HEK293 (cell line): ENCODE results near the gene NCOR1.

Experiments
- BCL6B ChIP-seq: fragments of 450-650 bp; formaldehyde crosslinking; IDR thresholded peaks from 2 replicates; pipeline ENCODE4 v1.5.1; 2017; ENCODE audit warnings: missing biosample characterization, missing genetic modification characterization
- CTCF ChIP-seq: fragments of 450-650 bp; formaldehyde crosslinking; IDR thresholded peaks from 2 replicates; pipeline ENCODE4 v1.5.1; 2016; ENCODE audit warnings: missing biosample characterization, missing genetic modification characterization
- KLF16 ChIP-seq: fragments of 450-650 bp; formaldehyde crosslinking; IDR thresholded peaks from 2 replicates; pipeline ENCODE4 v1.5.1; 2017; ENCODE audit warnings: missing biosample characterization, missing genetic modification characterization
- MZF1 ChIP-seq: fragments of 450-650 bp; formaldehyde crosslinking; IDR thresholded peaks from 2 replicates; pipeline ENCODE4 v1.5.1; 2017; ENCODE audit warnings: missing biosample characterization, missing genetic modification characterization, borderline replicate concordance
- OVOL3 ChIP-seq: fragments of 450-650 bp; formaldehyde crosslinking; IDR thresholded peaks from 2 replicates; pipeline ENCODE4 v1.5.1; 2016; ENCODE audit warnings: missing biosample characterization, missing genetic modification characterization
- RBAK ChIP-seq: fragments of 450-650 bp; formaldehyde crosslinking; IDR thresholded peaks from 2 replicates; pipeline ENCODE4 v1.5.1; 2016; ENCODE audit warnings: missing biosample characterization, missing genetic modification characterization
- SALL2 ChIP-seq: fragments of 450-650 bp; formaldehyde crosslinking; IDR thresholded peaks from 2 replicates; pipeline ENCODE4 v1.5.0; 2017; ENCODE audit warnings: missing biosample characterization, mild to moderate bottlenecking, missing genetic modification characterization, borderline replicate concordance
- ZFP37 ChIP-seq: fragments of 450-650 bp; formaldehyde crosslinking; IDR thresholded peaks from 2 replicates; pipeline ENCODE4 v1.5.1; 2016; ENCODE audit warnings: missing biosample characterization, missing genetic modification characterization
- ZNF112 ChIP-seq: fragments of 450-650 bp; formaldehyde crosslinking; IDR thresholded peaks from 2 replicates; pipeline ENCODE4 v1.5.0; 2017; ENCODE audit warnings: missing biosample characterization, missing genetic modification characterization
- ZNF155 ChIP-seq: fragments of 450-650 bp; formaldehyde crosslinking; IDR thresholded peaks from 2 replicates; pipeline ENCODE4 v1.5.1; 2016; ENCODE audit warnings: missing biosample characterization, missing genetic modification characterization
- ZNF16 ChIP-seq: fragments of 450-650 bp; formaldehyde crosslinking; IDR thresholded peaks from 2 replicates; pipeline ENCODE4 v1.5.1; 2016; ENCODE audit warnings: low read depth, missing biosample characterization, missing genetic modification characterization
- ZNF19 ChIP-seq: fragments of 450-650 bp; formaldehyde crosslinking; IDR thresholded peaks from 2 replicates; pipeline ENCODE4; 2016; ENCODE audit warnings: missing biosample characterization, missing genetic modification characterization, low read depth
- ZNF202 ChIP-seq: fragments of 450-650 bp; formaldehyde crosslinking; IDR thresholded peaks from 2 replicates; pipeline ENCODE4 v1.5.1; 2016; ENCODE audit warnings: missing biosample characterization, missing genetic modification characterization, borderline replicate concordance
- ZNF211 ChIP-seq: fragments of 450-650 bp; formaldehyde crosslinking; IDR thresholded peaks from 2 replicates; pipeline ENCODE4 v1.5.1; 2016; ENCODE audit warnings: low read depth, missing biosample characterization, missing genetic modification characterization
- ZNF214 ChIP-seq: fragments of 450-650 bp; formaldehyde crosslinking; IDR thresholded peaks from 2 replicates; pipeline ENCODE4 v1.5.1; 2017; ENCODE audit warnings: missing biosample characterization, mild to moderate bottlenecking, missing genetic modification characterization, borderline replicate concordance
- ZNF280D ChIP-seq: fragments of 450-650 bp; formaldehyde crosslinking; IDR thresholded peaks from 2 replicates; pipeline ENCODE4 v1.5.1; 2016; ENCODE audit warnings: missing biosample characterization, missing genetic modification characterization
- ZNF335 ChIP-seq: fragments of 450-650 bp; formaldehyde crosslinking; conservative IDR thresholded peaks from 2 replicates; pipeline ENCODE4 v1.5.1; 2016; ENCODE audit warnings: missing biosample characterization, missing genetic modification characterization
- ZNF449 ChIP-seq: fragments of 450-650 bp; formaldehyde crosslinking; IDR thresholded peaks from 2 replicates; pipeline ENCODE4 v1.5.1; 2017; ENCODE audit warnings: missing biosample characterization, mild to moderate bottlenecking, missing genetic modification characterization, moderate library complexity
- ZNF518A ChIP-seq: fragments of 450-650 bp; formaldehyde crosslinking; conservative IDR thresholded peaks from 2 replicates; pipeline ENCODE4 v1.5.1; 2016; ENCODE audit warnings: low read depth, missing biosample characterization, missing genetic modification characterization
- ZNF530 ChIP-seq: fragments of 450-650 bp; formaldehyde crosslinking; IDR thresholded peaks from 2 replicates; pipeline ENCODE4 v1.5.1; 2016; ENCODE audit warnings: low read depth, missing biosample characterization, missing genetic modification characterization
- ZNF544 ChIP-seq: fragments of 450-650 bp; formaldehyde crosslinking; IDR thresholded peaks from 2 replicates; pipeline ENCODE4 v1.5.0; 2017; ENCODE audit warnings: missing biosample characterization, missing genetic modification characterization
- ZNF621 ChIP-seq: fragments of 450-650 bp; formaldehyde crosslinking; IDR thresholded peaks from 2 replicates; pipeline ENCODE4 v1.5.1; 2017; ENCODE audit warnings: missing biosample characterization, missing genetic modification characterization
- ZNF639 ChIP-seq: fragments of 450-650 bp; formaldehyde crosslinking; IDR thresholded peaks from 2 replicates; pipeline ENCODE4 v1.5.1; 2016; ENCODE audit warnings: missing biosample characterization, missing genetic modification characterization
- ZNF664 ChIP-seq: fragments of 450-650 bp; formaldehyde crosslinking; IDR thresholded peaks from 2 replicates; pipeline ENCODE4 v1.5.1; 2016; ENCODE audit warnings: missing biosample characterization, missing genetic modification characterization
- ZNF768 ChIP-seq: fragments of 450-650 bp; formaldehyde crosslinking; IDR thresholded peaks from 2 replicates; pipeline ENCODE4 v1.5.1; 2018; ENCODE audit warnings: missing biosample characterization, mild to moderate bottlenecking, missing genetic modification characterization
- ZNF830 ChIP-seq: fragments of 450-650 bp; IDR thresholded peaks from 2 replicates; pipeline ENCODE4 v1.5.0; 2018; ENCODE audit warnings: missing biosample characterization, missing genetic modification characterization, low read depth, mild to moderate bottlenecking, moderate library complexity

Gene NCOR1

GRCh38 chr17:16217002-16217635 lies 1.8 kb upstream of the NCOR1 start, which contains the start of gene PIGL (continued):
- TF ChIP-seq ZNF830 (tag by site-specific recombination) (no peak), BCL6B (no peak), RBAK (tag by site-specific recombination) (no peak), ZNF211 (tag by site-specific recombination) (no peak), ZNF155 (tag by site-specific recombination) (no peak), ZNF664 (no peak), MZF1 (tag by site-specific recombination) (no peak), CTCF (tag by site-specific recombination) (peak; percentile 80), ZNF449 (tag by site-specific recombination) (peak; percentile 52; the same call in 1 of the 2 replicates), ZNF530 (no peak), ZNF112 (no peak), SALL2 (peak; percentile 37; the same call in 1 of the 2 replicates), ZNF16 (no peak), ZFP37 (tag by site-specific recombination) (no peak; the same call in none of the 2 replicates), ZNF621 (tag by site-specific recombination) (no peak), OVOL3 (tag by site-specific recombination) (peak; percentile 66; the same call in 1 of the 2 replicates), ZNF639 (tag by site-specific recombination) (peak; percentile 97), ZNF544 (tag by site-specific recombination) (no peak), ZNF518A (peak; percentile 63), ZNF768 (no peak), ZNF280D (tag by site-specific recombination) (no peak), ZNF335 (peak; percentile 87), ZNF19 (tag by site-specific recombination) (no peak), KLF16 (tag by site-specific recombination) (peak; percentile 76), ZNF202 (tag by site-specific recombination) (no peak), ZNF214 (tag by site-specific recombination) (no peak)
